Vagina (tissue), 2 donors: ENCODE results near the gene CACNA2D1.

Experiments used
- CTCF ChIP-seq, 3 experiments: fragments of 450-650 bp in 2 of 3; fragments of 200-600 bp in 1 of 3; sonication (generic) in 1 of 3; IDR thresholded peaks; one replicate each; pipeline ENCODE4 v1.5.1; 2017 to 2019; ENCODE audit warnings: antibody characterized with exemption in 3 of 3, mild to moderate bottlenecking in 2 of 3, moderate library complexity in 2 of 3
- POLR2A ChIP-seq, 2 donors: fragments of 450-650 bp; IDR thresholded peaks; one replicate each; pipeline ENCODE4 v1.6.1; 2017; ENCODE audit warnings: antibody characterized with exemption in 2 of 2, mild to moderate bottlenecking in 2 of 2, moderate library complexity in 2 of 2

DNA sequence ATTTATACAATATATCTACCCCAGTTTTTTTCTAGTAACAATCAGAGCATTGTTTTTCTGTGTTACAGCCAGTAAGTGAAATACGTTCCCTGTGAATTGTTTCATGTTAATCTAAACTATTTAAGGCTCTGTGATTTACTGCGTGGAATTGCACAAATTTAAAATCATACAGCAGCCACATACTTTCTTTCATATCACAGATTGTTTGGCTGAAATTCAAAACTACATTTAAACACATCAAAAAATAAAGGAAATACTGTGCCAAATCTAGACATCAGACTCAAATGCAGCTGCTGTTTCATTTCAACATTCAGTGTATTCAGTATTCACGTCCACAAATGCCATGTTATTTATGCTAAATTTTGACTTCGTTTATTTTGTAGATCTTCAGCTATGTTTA lies 431.1 kb downstream of the CACNA2D1 start:
- TF ChIP-seq CTCF (IDR thresholded peaks at IDR 0.05) (no peak), POLR2A (IDR thresholded peaks at IDR 0.05) (no peak)
